Esophagus muscularis mucosa (tissue), 4 donors: ENCODE data around the gene KCTD16.

Experiments
- EP300 ChIP-seq: sonication (generic); formaldehyde crosslinking; IDR thresholded peaks from one replicate; pipeline ENCODE4 v1.6.1; 2017; ENCODE audit warnings: antibody characterized with exemption
- POLR2A ChIP-seq: fragments of 450-650 bp; IDR thresholded peaks from one replicate; pipeline ENCODE4 v1.6.1; 2017; ENCODE audit warnings: antibody characterized with exemption, moderate library complexity, mild to moderate bottlenecking, low read depth
- POLR2AphosphoS5 ChIP-seq, 2 donors: sonication (generic); formaldehyde crosslinking; IDR thresholded peaks; one replicate each; pipeline ENCODE4 v1.6.1; 2017; ENCODE audit warnings: antibody characterized with exemption in 2 of 2
- TF ChIP-seq, protein P1 (sequence below), 3 experiments: fragments of 200-600 bp in 2 of 3; fragments of 450-650 bp in 1 of 3; sonication (generic) in 2 of 3; IDR thresholded peaks; one replicate each; pipeline ENCODE4 v1.5.1; 2017 to 2019; ENCODE audit warnings: antibody characterized with exemption in 3 of 3, mild to moderate bottlenecking in 2 of 3, moderate library complexity in 1 of 3

DNA sequence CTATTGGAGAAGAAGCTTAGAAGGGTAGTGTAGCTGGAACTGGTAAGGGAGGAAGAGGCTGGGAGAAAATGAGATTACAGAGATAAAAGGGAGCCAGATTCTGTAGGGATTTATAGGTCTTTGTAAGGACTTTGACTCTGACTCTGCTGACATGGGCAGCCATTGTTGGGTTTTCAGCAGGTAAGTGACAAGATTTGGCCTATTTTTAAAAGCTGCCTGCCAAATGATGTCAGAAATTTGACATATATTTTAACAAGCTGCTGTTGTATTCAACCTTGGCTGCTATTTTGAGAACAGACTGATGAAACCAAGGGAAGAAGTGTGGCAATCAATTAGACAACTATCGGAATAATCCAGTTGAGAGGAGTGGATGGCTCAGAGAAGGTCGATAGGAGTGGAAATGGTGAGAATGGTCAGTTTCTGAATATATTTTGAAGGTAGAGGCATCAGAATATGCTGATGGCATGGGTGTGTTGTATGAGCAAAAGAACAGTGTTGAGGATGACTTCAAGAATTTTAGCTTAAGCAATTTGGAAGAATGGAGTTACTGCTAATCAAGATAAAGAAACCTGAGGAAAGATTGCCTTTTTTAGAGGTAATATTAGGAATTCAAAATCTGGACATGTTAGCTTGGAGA is 56.8 kb downstream of the KCTD16 start:
- TF ChIP-seq POLR2A (no peak), EP300 (no peak), POLR2AphosphoS5 (IDR thresholded peaks at IDR 0.05) (no peak)
- TF ChIP-seq, protein P1, sequence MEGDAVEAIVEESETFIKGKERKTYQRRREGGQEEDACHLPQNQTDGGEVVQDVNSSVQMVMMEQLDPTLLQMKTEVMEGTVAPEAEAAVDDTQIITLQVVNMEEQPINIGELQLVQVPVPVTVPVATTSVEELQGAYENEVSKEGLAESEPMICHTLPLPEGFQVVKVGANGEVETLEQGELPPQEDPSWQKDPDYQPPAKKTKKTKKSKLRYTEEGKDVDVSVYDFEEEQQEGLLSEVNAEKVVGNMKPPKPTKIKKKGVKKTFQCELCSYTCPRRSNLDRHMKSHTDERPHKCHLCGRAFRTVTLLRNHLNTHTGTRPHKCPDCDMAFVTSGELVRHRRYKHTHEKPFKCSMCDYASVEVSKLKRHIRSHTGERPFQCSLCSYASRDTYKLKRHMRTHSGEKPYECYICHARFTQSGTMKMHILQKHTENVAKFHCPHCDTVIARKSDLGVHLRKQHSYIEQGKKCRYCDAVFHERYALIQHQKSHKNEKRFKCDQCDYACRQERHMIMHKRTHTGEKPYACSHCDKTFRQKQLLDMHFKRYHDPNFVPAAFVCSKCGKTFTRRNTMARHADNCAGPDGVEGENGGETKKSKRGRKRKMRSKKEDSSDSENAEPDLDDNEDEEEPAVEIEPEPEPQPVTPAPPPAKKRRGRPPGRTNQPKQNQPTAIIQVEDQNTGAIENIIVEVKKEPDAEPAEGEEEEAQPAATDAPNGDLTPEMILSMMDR (IDR thresholded peaks at IDR 0.05), result no peak
